GM12891 (cell line): ENCODE measurements around the gene HMCN2.

Source experiments
- POLR2A ChIP-seq: IDR thresholded peaks from 2 replicates; pipeline ENCODE4 v1.6.1; 2011; ENCODE audit warnings: low read depth, low read length, control low read depth
- POLR2AphosphoS5 ChIP-seq: IDR thresholded peaks from 2 replicates; pipeline ENCODE4 v1.6.1; 2011; ENCODE audit warnings: low read depth, low read length, control low read depth
- POU2F2 ChIP-seq: IDR thresholded peaks from 2 replicates; pipeline ENCODE4 v1.6.1; 2011; ENCODE audit warnings: low read depth, mild to moderate bottlenecking, control low read depth, low read length, moderate library complexity
- TAF1 ChIP-seq: IDR thresholded peaks from 2 replicates; pipeline ENCODE4 v1.6.1; 2011; ENCODE audit warnings: low read depth, low read length, control low read depth

GRCh38 chr9:130437011-130437789 lies 171.6 kb downstream of the HMCN2 start:
- TF ChIP-seq POLR2A = no peak
- no peak for TF ChIP-seq POLR2AphosphoS5
- TF ChIP-seq TAF1 = no peak
- no peak for TF ChIP-seq POU2F2
